Fibroblast of lung (primary cell): Measurements from ENCODE around the gene RAB34. TPM values are rescaled to one million over a fixed set of nuclear protein-coding genes. Genes with fewer than 3 reads are reported as not detected.

ENCODE experiments used
- DNase-seq, 2 donors: peaks; one replicate each; pipeline versions ENCODE4 v3.0.0 to v3.0.0-alpha.2; 2010; ENCODE audit warnings: low read depth in 2 of 2
- H2AFZ ChIP-seq: 2 replicates; pipeline ENCODE4 v1.5.1; 2012; ENCODE audit warnings: low read length, control low read depth, inconsistent platforms
- H3K27ac ChIP-seq: 2 replicates; pipeline ENCODE4 v1.5.1; 2011; ENCODE audit warnings: low read length, control low read depth; ENCODE audit not compliant: insufficient read depth
- H3K27me3 ChIP-seq: 2 replicates; pipeline ENCODE4 v1.5.1; 2011; ENCODE audit warnings: mild to moderate bottlenecking, low read length; ENCODE audit not compliant: control insufficient read depth, insufficient read depth
- H3K36me3 ChIP-seq: 2 replicates; pipeline ENCODE4 v1.5.1; 2011; ENCODE audit warnings: low read length; ENCODE audit not compliant: control insufficient read depth, insufficient read depth
- H3K4me1 ChIP-seq: 2 replicates; pipeline ENCODE4 v1.5.1; 2011; ENCODE audit warnings: low read length; ENCODE audit not compliant: control insufficient read depth, insufficient read depth; ENCODE audit errors: extremely low read depth
- H3K4me2 ChIP-seq: 2 replicates; pipeline ENCODE4 v1.5.1; 2011; ENCODE audit warnings: low read length, control low read depth; ENCODE audit not compliant: insufficient read depth; ENCODE audit errors: extremely low read depth
- H3K4me3 ChIP-seq, 4 experiments: fragments of 200-600 bp in 1 of 4; sonication (generic) in 1 of 4; replicated peaks in 1 of 4; 2 replicates each; pipeline ENCODE4 v1.5.1; 2011 to 2016; ENCODE audit warnings: low read length in 4 of 4, low read depth in 3 of 4, mild to moderate bottlenecking in 3 of 4, control low read depth in 2 of 4, inconsistent platforms in 1 of 4, mixed read lengths in 1 of 4; ENCODE audit not compliant: insufficient read depth in 1 of 4; ENCODE audit errors: control extremely low read depth in 1 of 4
- H3K79me2 ChIP-seq: 2 replicates; pipeline ENCODE4 v1.5.1; 2012; ENCODE audit warnings: mild to moderate bottlenecking, low read length, inconsistent platforms; ENCODE audit not compliant: control insufficient read depth, insufficient read depth
- H3K9ac ChIP-seq: 2 replicates; pipeline ENCODE4 v1.5.1; 2011; ENCODE audit warnings: mild to moderate bottlenecking, low read length, control low read depth; ENCODE audit not compliant: insufficient read depth
- H3K9me3 ChIP-seq: 2 replicates; pipeline ENCODE4 v1.5.1; 2012; ENCODE audit warnings: low read depth, low read length; ENCODE audit not compliant: control insufficient read depth, insufficient read depth
- H4K20me1 ChIP-seq: 2 replicates; pipeline ENCODE4 v1.5.1; 2011; ENCODE audit warnings: low read length; ENCODE audit not compliant: control insufficient read depth, insufficient read depth; ENCODE audit errors: extremely low read depth
- CTCF ChIP-seq, 2 donors: IDR thresholded peaks in 1 of 2; conservative IDR thresholded peaks in 1 of 2; 1 replicate in 1 of 2; 2 replicates in 1 of 2; pipeline ENCODE4 v1.5.1; 2011 to 2012; ENCODE audit warnings: low read length in 2 of 2, control low read depth in 1 of 2, inconsistent platforms in 1 of 2, low read depth in 1 of 2, mild to moderate bottlenecking in 1 of 2
- EZH2 ChIP-seq: IDR thresholded peaks from 2 replicates; pipeline ENCODE4 v1.5.1; 2012; ENCODE audit warnings: low read length, control low read depth, mild to moderate bottlenecking; ENCODE audit errors: missing control alignments
- polyA plus RNA-seq, 2 donors: library from polyadenylated mRNA; depleted of rRNA in 1 of 2; stranded (reverse) in 1 of 2; unstranded in 1 of 2; fragments of >200 nt; gene quantifications; 2 replicates each; pipeline ENCODE4 v1.2.1, GENCODE V29; 2011 to 2012; ENCODE audit warnings: missing spikeins in 1 of 2
- total RNA-seq: library from RNA; depleted of rRNA; stranded (reverse); fragments of >200 nt; gene quantifications from 2 replicates; pipeline ENCODE4 v1.2.1, GENCODE V29; 2014

The RAB34 gene
- total and polyA plus RNA-seq, 2 donors (not counting 1 experiment from before 2014, with no cell fraction given): 174 to 287 TPM

- H3K9ac ChIP-seq: no peak overlapping the region
- H3K27me3 ChIP-seq: no peaks in the 10 kb centered on the region
- H3K4me2 ChIP-seq: peak overlapping the region; percentile 88
- no peaks in the 10 kb centered on the region for H4K20me1 ChIP-seq
- no peak for DNase-seq
- no peak overlapping the region for H3K27ac ChIP-seq
- H3K79me2 ChIP-seq: peaks cover 29% of the 10 kb centered on the region
- H3K9me3 ChIP-seq: no peaks in the 10 kb centered on the region
- peak overlapping the region in 2 of 4 experiments; percentile 75 to 85 for H3K4me3 ChIP-seq
- peaks cover 16% of the 10 kb centered on the region for H3K4me1 ChIP-seq
- H3K36me3 ChIP-seq: peaks cover 27% of the 10 kb centered on the region
- H2AFZ ChIP-seq: no peak overlapping the region
- no peak for TF ChIP-seq EZH2
- no peak for TF ChIP-seq CTCF (conservative IDR thresholded peaks at IDR 0.05 in 1 of 2, IDR thresholded peaks at IDR 0.05 in 1 of 2; ENCODE audit: low read depth in 1 of 2, low read length in 2 of 2)
These were observed 2.5 kb downstream of the RAB34 start for GRCh38 chr17:28715217-28715616.

- H3K4me3 ChIP-seq: no peak overlapping the region
- no peaks in the 10 kb centered on the region for H3K27me3 ChIP-seq
- peaks cover 16% of the 10 kb centered on the region for H3K4me1 ChIP-seq
- no peak for DNase-seq
- H3K36me3 ChIP-seq: peaks cover 27% of the 10 kb centered on the region
- H3K9me3 ChIP-seq: no peaks in the 10 kb centered on the region
- no peak overlapping the region for H3K4me2 ChIP-seq
- peaks cover 25% of the 10 kb centered on the region for H3K79me2 ChIP-seq
- TF ChIP-seq EZH2 (no peak), CTCF (conservative IDR thresholded peaks at IDR 0.05 in 1 of 2, IDR thresholded peaks at IDR 0.05 in 1 of 2; ENCODE audit: low read depth in 1 of 2, low read length in 2 of 2) (peak in 1 of 2 donors; percentile 2)
- no peak overlapping the region for H3K9ac ChIP-seq
- no peak overlapping the region for H3K27ac ChIP-seq
- no peaks in the 10 kb centered on the region for H4K20me1 ChIP-seq
- no peak overlapping the region for H2AFZ ChIP-seq
These were observed 3.4 kb downstream of the RAB34 start for GRCh38 chr17:28714281-28714680.

- DNase-seq: no peak
- no peak overlapping the region for H2AFZ ChIP-seq
- H3K27me3 ChIP-seq: no peaks in the 10 kb centered on the region
- no peak overlapping the region for H3K4me2 ChIP-seq
- peaks cover 27% of the 10 kb centered on the region for H3K36me3 ChIP-seq
- H3K9ac ChIP-seq: no peak overlapping the region
- no peak overlapping the region for H3K4me3 ChIP-seq
- H3K4me1 ChIP-seq: peaks cover 9% of the 10 kb centered on the region
- H4K20me1 ChIP-seq: no peaks in the 10 kb centered on the region
- H3K79me2 ChIP-seq: peaks cover 25% of the 10 kb centered on the region
- no peaks in the 10 kb centered on the region for H3K9me3 ChIP-seq
- no peak overlapping the region for H3K27ac ChIP-seq
- no peak for TF ChIP-seq EZH2
- TF ChIP-seq CTCF (conservative IDR thresholded peaks at IDR 0.05 in 1 of 2, IDR thresholded peaks at IDR 0.05 in 1 of 2; ENCODE audit: low read depth in 1 of 2, low read length in 2 of 2): no peak
These were observed 4.8 kb downstream of the RAB34 start for GRCh38 chr17:28712705-28713415.
